ENCODE measurements around the gene CENPN.

CENPN gene

GRCh38 chr16:80968386-80969113 lies 38.5 kb upstream of the CENPN start:
- Histone ChIP-seq H3K4me3 (ENCODE audit: low read depth, low read length) (no peak overlapping the region), H3K27me3 (no peaks in the 10 kb centered on the region), H3K4me1 (no peaks in the 10 kb centered on the region), H3K36me3 (0 out of 2 replicates have a peak, but pooled peaks cover 1% of the 10 kb centered on the region), H3K9me3 (no peaks in the 10 kb centered on the region)
- TF ChIP-seq, protein P1, sequence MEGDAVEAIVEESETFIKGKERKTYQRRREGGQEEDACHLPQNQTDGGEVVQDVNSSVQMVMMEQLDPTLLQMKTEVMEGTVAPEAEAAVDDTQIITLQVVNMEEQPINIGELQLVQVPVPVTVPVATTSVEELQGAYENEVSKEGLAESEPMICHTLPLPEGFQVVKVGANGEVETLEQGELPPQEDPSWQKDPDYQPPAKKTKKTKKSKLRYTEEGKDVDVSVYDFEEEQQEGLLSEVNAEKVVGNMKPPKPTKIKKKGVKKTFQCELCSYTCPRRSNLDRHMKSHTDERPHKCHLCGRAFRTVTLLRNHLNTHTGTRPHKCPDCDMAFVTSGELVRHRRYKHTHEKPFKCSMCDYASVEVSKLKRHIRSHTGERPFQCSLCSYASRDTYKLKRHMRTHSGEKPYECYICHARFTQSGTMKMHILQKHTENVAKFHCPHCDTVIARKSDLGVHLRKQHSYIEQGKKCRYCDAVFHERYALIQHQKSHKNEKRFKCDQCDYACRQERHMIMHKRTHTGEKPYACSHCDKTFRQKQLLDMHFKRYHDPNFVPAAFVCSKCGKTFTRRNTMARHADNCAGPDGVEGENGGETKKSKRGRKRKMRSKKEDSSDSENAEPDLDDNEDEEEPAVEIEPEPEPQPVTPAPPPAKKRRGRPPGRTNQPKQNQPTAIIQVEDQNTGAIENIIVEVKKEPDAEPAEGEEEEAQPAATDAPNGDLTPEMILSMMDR (IDR thresholded peaks at IDR 0.05; ENCODE audit: low read depth, low read length), result no peak
- no peak for DNase-seq

GRCh38 chr16:80969114-80969484 lies 37.9 kb upstream of the CENPN start:
- Histone ChIP-seq H3K4me3 (ENCODE audit: low read depth, low read length) (no peak overlapping the region), H3K36me3 (0 out of 2 replicates have a peak, but pooled peaks cover 3% of the 10 kb centered on the region), H3K27me3 (no peaks in the 10 kb centered on the region), H3K9me3 (no peaks in the 10 kb centered on the region), H3K4me1 (no peaks in the 10 kb centered on the region)
- TF ChIP-seq, protein P1 (IDR thresholded peaks at IDR 0.05; ENCODE audit: low read depth, low read length), result no peak
- DNase-seq, result no peak

DNA sequence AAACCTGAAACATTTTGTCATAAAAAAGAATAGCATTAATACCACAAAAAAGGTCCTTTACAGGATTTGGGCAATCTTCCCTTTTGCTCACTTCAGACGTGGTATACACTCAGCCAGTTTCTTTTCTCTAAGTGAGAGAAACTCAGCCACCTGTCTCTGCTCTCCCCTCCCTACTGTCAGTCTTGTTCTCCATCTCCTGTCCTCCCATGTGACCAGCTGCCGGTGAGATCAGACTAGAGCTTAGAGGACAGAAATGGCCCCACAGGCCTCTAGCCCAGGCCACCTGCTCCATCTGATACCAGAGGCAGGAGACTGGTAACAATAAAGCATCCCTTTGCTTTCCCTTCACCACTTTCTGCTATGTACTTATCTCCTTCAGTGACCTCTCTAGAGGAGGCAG lies 35.2 kb upstream of the CENPN start:
- no peak for DNase-seq

GRCh38 chr16:80972611-80973010 lies 34.4 kb upstream of the CENPN start:
- H3K4me3 ChIP-seq (ENCODE audit: low read depth, low read length), result no peak overlapping the region
- no peak for DNase-seq
- TF ChIP-seq, protein P1 (IDR thresholded peaks at IDR 0.05; ENCODE audit: low read depth, low read length), result no peak
- no peaks in the 10 kb centered on the region for H3K9me3 ChIP-seq
- H3K4me1 ChIP-seq, result no peaks in the 10 kb centered on the region
- H3K27me3 ChIP-seq, result no peaks in the 10 kb centered on the region
- peaks cover 20% of the 10 kb centered on the region for H3K36me3 ChIP-seq

More for the DNA sequence above, 35.2 kb upstream of the CENPN start:
- no peak overlapping the region for H3K4me3 ChIP-seq (ENCODE audit: low read depth, low read length)
- H3K9me3 ChIP-seq, result no peaks in the 10 kb centered on the region
- H3K4me1 ChIP-seq, result no peaks in the 10 kb centered on the region
- peaks cover 20% of the 10 kb centered on the region for H3K36me3 ChIP-seq
- no peaks in the 10 kb centered on the region for H3K27me3 ChIP-seq
- TF ChIP-seq, protein P1 (IDR thresholded peaks at IDR 0.05; ENCODE audit: low read depth, low read length), result no peak

GRCh38 chr16:80973991-80974390 lies 33.0 kb upstream of the CENPN start:
- TF ChIP-seq, protein P1 (IDR thresholded peaks at IDR 0.05; ENCODE audit: low read depth, low read length), result no peak
- Histone ChIP-seq H3K4me1 (no peaks in the 10 kb centered on the region), H3K36me3 (peaks cover 20% of the 10 kb centered on the region), H3K4me3 (ENCODE audit: low read depth, low read length) (no peak overlapping the region), H3K9me3 (no peaks in the 10 kb centered on the region), H3K27me3 (no peaks in the 10 kb centered on the region)
- no peak for DNase-seq

GRCh38 chr16:80974649-80975376 lies 32.2 kb upstream of the CENPN start:
- no peaks in the 10 kb centered on the region for H3K4me1 ChIP-seq
- no peaks in the 10 kb centered on the region for H3K9me3 ChIP-seq
- H3K27me3 ChIP-seq, result no peaks in the 10 kb centered on the region
- TF ChIP-seq, protein P1 (IDR thresholded peaks at IDR 0.05; ENCODE audit: low read depth, low read length), result peak; percentile 42
- DNase-seq, result no peak
- H3K4me3 ChIP-seq (ENCODE audit: low read depth, low read length), result no peak overlapping the region
- H3K36me3 ChIP-seq, result peaks cover 21% of the 10 kb centered on the region

Data from BE2C (cell line).